Measurements from ENCODE around the gene GTSF1L.

GTSF1L gene

GRCh38 chr20:43744966-43745730, 18.3 kb upstream of the GTSF1L start:
- no peak for DNase-seq

- peak; percentile 54 for DNase-seq
These were observed 17.4 kb upstream of the GTSF1L start for GRCh38 chr20:43744151-43744611.

GRCh38 chr20:43740642-43741041, 13.8 kb upstream of the GTSF1L start:
- DNase-seq, result no peak

GRCh38 chr20:43739148-43739749, 12.4 kb upstream of the GTSF1L start:
- no peak for DNase-seq

- no peak for DNase-seq
These were observed 11.1 kb upstream of the GTSF1L start for GRCh38 chr20:43737925-43738324.

- DNase-seq, result no peak
These were observed 9.9 kb upstream of the GTSF1L start for GRCh38 chr20:43736588-43737158.

GRCh38 chr20:43731927-43732326, 5.1 kb upstream of the GTSF1L start:
- peak; percentile 17 for DNase-seq

- DNase-seq, result peak; percentile 11
These were observed 4.7 kb upstream of the GTSF1L start for GRCh38 chr20:43731469-43731868.

GRCh38 chr20:43728686-43729255, 2.0 kb upstream of the GTSF1L start:
- DNase-seq, result no peak

- no peak for DNase-seq
These were observed 1.3 kb upstream of the GTSF1L start for GRCh38 chr20:43727980-43728590.

GRCh38 chr20:43726333-43726732, 469 bp downstream of the GTSF1L start:
- DNase-seq, result no peak

- DNase-seq, result no peak
These were observed 1.1 kb downstream of the GTSF1L start for GRCh38 chr20:43725666-43726065.

- no peak for DNase-seq
These were observed 2.4 kb downstream of the GTSF1L start for GRCh38 chr20:43724383-43724782.

GRCh38 chr20:43723735-43724134, 3.1 kb downstream of the GTSF1L start:
- no peak for DNase-seq

- DNase-seq, result no peak
These were observed 3.6 kb downstream of the GTSF1L start for GRCh38 chr20:43723186-43723585.

- no peak for DNase-seq
These were observed 4.7 kb downstream of the GTSF1L start for GRCh38 chr20:43722153-43722505.

- peak; percentile 48 for DNase-seq
These were observed 5.2 kb downstream of the GTSF1L start for GRCh38 chr20:43721429-43722152.

- no peak for DNase-seq
These were observed 5.7 kb downstream of the GTSF1L start for GRCh38 chr20:43721097-43721428.

GRCh38 chr20:43720007-43720406, 6.8 kb downstream of the GTSF1L start:
- DNase-seq, result no peak

- no peak for DNase-seq
These were observed 9.2 kb downstream of the GTSF1L start for GRCh38 chr20:43717616-43717995.

- DNase-seq, result no peak
These were observed 9.8 kb downstream of the GTSF1L start for GRCh38 chr20:43716757-43717615.

- DNase-seq, result no peak
These were observed 10.7 kb downstream of the GTSF1L start for GRCh38 chr20:43716123-43716522.
